WTC11 (cell line): Measurements from ENCODE around the gene ETV3. TPM values are rescaled to one million over a fixed set of nuclear protein-coding genes. Genes with fewer than 3 reads are reported as not detected.

ENCODE experiments used
- ATAC-seq: fragments of 200-7000 bp; cut with Tn5 transposase; 2 replicates; pipeline ENCODE4 v1.10.0; 2021; ENCODE audit warnings: mild to moderate bottlenecking, moderate library complexity
- CTCF ChIA-PET: fragments of 300-600 bp; sonication (Branson Sonifier 250); formaldehyde crosslinking; loops from one replicate; lab custom pipeline; 2021; ENCODE audit warnings: antibody characterized with exemption; lab: Charles Lee
- POLR2A ChIA-PET: fragments of 350-600 bp; sonication (Branson Sonifier 250); formaldehyde crosslinking; loops from one replicate; lab custom pipeline; 2021; ENCODE audit warnings: antibody characterized with exemption; lab: Charles Lee
- DNase-seq: peaks from one replicate; pipeline ENCODE4 v3.0.0; 2021; ENCODE audit warnings: low spot score
- H3K27ac Mint-ChIP-seq: 2 replicates; pipeline ENCODE4 v1.8.0; 2021; ENCODE audit warnings: mixed read lengths
- H3K27me3 Mint-ChIP-seq: 2 replicates; pipeline ENCODE4 v1.8.0; 2021; ENCODE audit warnings: low read depth, mild to moderate bottlenecking, moderate library complexity, mixed read lengths
- H3K36me3 Mint-ChIP-seq: 2 replicates; pipeline ENCODE4 v1.8.0; 2021; ENCODE audit warnings: mixed read lengths
- H3K4me1 Mint-ChIP-seq: 2 replicates; pipeline ENCODE4 v1.8.0; 2022; ENCODE audit warnings: mixed read lengths
- H3K4me3 Mint-ChIP-seq: 2 replicates; pipeline ENCODE4 v1.8.0; 2021; ENCODE audit warnings: mild to moderate bottlenecking, moderate library complexity, mixed read lengths
- H3K9me3 Mint-ChIP-seq: 2 replicates; pipeline ENCODE4 v1.8.0; 2021; ENCODE audit warnings: mixed read lengths
- ATF6 ChIP-seq: sonication (generic); formaldehyde crosslinking; IDR thresholded peaks from 2 replicates; pipeline ENCODE4 v1.8.1; 2023; ENCODE audit warnings: mild to moderate bottlenecking, missing genetic modification reagents
- E2F4 ChIP-seq: sonication (generic); formaldehyde crosslinking; IDR thresholded peaks from 2 replicates; pipeline ENCODE4 v1.8.1; 2022; ENCODE audit warnings: low read depth, mild to moderate bottlenecking, moderate library complexity, missing genetic modification reagents, borderline replicate concordance
- FOXJ3 ChIP-seq: sonication (generic); formaldehyde crosslinking; IDR thresholded peaks from 2 replicates; pipeline ENCODE4 v1.9.0; 2021; ENCODE audit warnings: missing genetic modification reagents, mild to moderate bottlenecking, borderline replicate concordance
- GTF2I ChIP-seq: fragments of 250-450 bp; sonication (Bioruptor Pico); conservative IDR thresholded peaks from 2 replicates; pipeline ENCODE4 v1.4.0; 2021; ENCODE audit warnings: mild to moderate bottlenecking
- HMGA2 ChIP-seq: fragments of 250-450 bp; sonication (Bioruptor Pico); IDR thresholded peaks from 2 replicates; pipeline ENCODE4 v1.4.0; 2021; ENCODE audit warnings: mild to moderate bottlenecking, moderate library complexity
- IRF2 ChIP-seq: sonication (generic); formaldehyde crosslinking; IDR thresholded peaks from 2 replicates; pipeline ENCODE4 v1.8.0; 2022; ENCODE audit warnings: low read depth, missing genetic modification reagents, borderline replicate concordance
- KAT7 ChIP-seq: sonication (generic); formaldehyde crosslinking; IDR thresholded peaks from 2 replicates; pipeline ENCODE4 v1.8.1; 2023; ENCODE audit warnings: missing genetic modification reagents, mild to moderate bottlenecking, borderline replicate concordance
- MLX ChIP-seq: sonication (generic); formaldehyde crosslinking; IDR thresholded peaks from 2 replicates; pipeline ENCODE4 v1.8.1; 2023; ENCODE audit warnings: mild to moderate bottlenecking, missing genetic modification reagents, moderate library complexity
- MXD4 ChIP-seq: fragments of 250-450 bp; sonication (Bioruptor Pico); IDR thresholded peaks from 2 replicates; pipeline ENCODE4 v1.8.0; 2021; ENCODE audit warnings: mild to moderate bottlenecking, moderate library complexity, borderline replicate concordance
- NFYB ChIP-seq: sonication (generic); formaldehyde crosslinking; conservative IDR thresholded peaks from 2 replicates; pipeline ENCODE4 v1.8.0; 2022; ENCODE audit warnings: low read depth, missing genetic modification reagents
- NR2C2 ChIP-seq: sonication (generic); formaldehyde crosslinking; IDR thresholded peaks from 2 replicates; pipeline ENCODE4 v1.8.0; 2022; ENCODE audit warnings: mild to moderate bottlenecking, missing genetic modification reagents
- PRRX2 ChIP-seq: fragments of 250-450 bp; sonication (Bioruptor Pico); IDR thresholded peaks from 2 replicates; pipeline ENCODE4 v1.8.0; 2021; ENCODE audit warnings: mild to moderate bottlenecking
- SMAD4 ChIP-seq: sonication (generic); formaldehyde crosslinking; IDR thresholded peaks from 2 replicates; pipeline ENCODE4 v1.8.0; 2022; ENCODE audit warnings: mild to moderate bottlenecking, missing genetic modification reagents
- SOX15 ChIP-seq: fragments of 250-450 bp; sonication (Bioruptor Pico); IDR thresholded peaks from 2 replicates; pipeline ENCODE4 v1.9.0; 2021; ENCODE audit warnings: mild to moderate bottlenecking
- TEAD4 ChIP-seq: sonication (generic); formaldehyde crosslinking; IDR thresholded peaks from 2 replicates; pipeline ENCODE4 v1.8.0; 2022; ENCODE audit warnings: mild to moderate bottlenecking, missing genetic modification reagents
- USF2 ChIP-seq: sonication (generic); formaldehyde crosslinking; IDR thresholded peaks from 2 replicates; pipeline ENCODE4 v1.8.1; 2023; ENCODE audit warnings: mild to moderate bottlenecking, missing genetic modification reagents, moderate library complexity
- ZNF263 ChIP-seq: sonication (generic); formaldehyde crosslinking; IDR thresholded peaks from 2 replicates; pipeline ENCODE4 v1.8.1; 2022; ENCODE audit warnings: low read depth, mild to moderate bottlenecking, moderate library complexity, missing genetic modification reagents
- ZNF512 ChIP-seq: sonication (generic); formaldehyde crosslinking; IDR thresholded peaks from 2 replicates; pipeline ENCODE4 v1.8.1; 2022; ENCODE audit warnings: missing genetic modification reagents, borderline replicate concordance
- ZNF532 ChIP-seq: fragments of 250-450 bp; sonication (Bioruptor Pico); IDR thresholded peaks from 2 replicates; pipeline ENCODE4 v1.9.0; 2021; ENCODE audit warnings: mild to moderate bottlenecking, borderline replicate concordance
- ZNF671 ChIP-seq: fragments of 250-450 bp; sonication (Bioruptor Pico); IDR thresholded peaks from 2 replicates; pipeline ENCODE4 v1.8.0; 2021; ENCODE audit warnings: mild to moderate bottlenecking
- ZSCAN18 ChIP-seq: fragments of 250-450 bp; sonication (Bioruptor Pico); IDR thresholded peaks from 2 replicates; pipeline ENCODE4 v2.1.2; 2022; ENCODE audit warnings: mild to moderate bottlenecking, moderate library complexity
- total RNA-seq: library from RNA; stranded (reverse); gene quantifications from 3 replicates; pipeline ENCODE4 v1.2.3, GENCODE V29; 2021

The ETV3 gene
- total RNA-seq, 1 experiment from 2014 or later, result 26.0 TPM

GRCh38 chr1:157110686-157111085, 27.5 kb downstream of the ETV3 start (continued):
- TF ChIP-seq IRF2 (CRISPR knock-in tag), result no peak
- TF ChIP-seq ATF6, result no peak
- no peak for TF ChIP-seq KAT7 (CRISPR knock-in tag)

GRCh38 chr1:157110003-157110402, 28.2 kb downstream of the ETV3 start:
- ATAC-seq, result no peak
- ChIA-PET CTCF (interaction anchor here (1.0 to 3.0 kb wide), 5 partner anchors 20 to 51 kb away, joined by 4 to 33 read pairs (median 4); no protein-coding TSS in a partner anchor), POLR2A (no interaction called here)
- Mint-ChIP-seq H3K4me1 (peaks cover 62% of the 10 kb centered on the region), H3K27ac (no peak overlapping the region), H3K27me3 (peaks cover 48% of the 10 kb centered on the region), H3K36me3 (no peaks in the 10 kb centered on the region), H3K9me3 (no peaks in the 10 kb centered on the region), H3K4me3 (no peak overlapping the region)
- TF ChIP-seq FOXJ3 (CRISPR knock-in tag) (no peak), ZNF512 (CRISPR knock-in tag) (no peak), PRRX2 (CRISPR knock-in tag) (no peak), USF2 (CRISPR knock-in tag) (no peak), ZNF263 (CRISPR knock-in tag) (no peak), SOX15 (no peak), HMGA2 (CRISPR knock-in tag) (no peak), E2F4 (CRISPR knock-in tag) (no peak), NR2C2 (CRISPR knock-in tag) (no peak), NFYB (CRISPR knock-in tag) (no peak)
- no peak for DNase-seq

GRCh38 chr1:157108448-157108847, 29.7 kb downstream of the ETV3 start:
- CTCF ChIA-PET, result interaction anchor here (1.9 to 3.0 kb wide), 2 partner anchors 18 kb away, joined by 10 to 33 read pairs; no protein-coding TSS in a partner anchor
- Mint-ChIP-seq H3K36me3 (no peaks in the 10 kb centered on the region), H3K4me3 (no peak overlapping the region), H3K27ac (no peak overlapping the region), H3K27me3 (peaks cover 43% of the 10 kb centered on the region), H3K4me1 (peaks cover 50% of the 10 kb centered on the region), H3K9me3 (no peaks in the 10 kb centered on the region)
- ATAC-seq (no peak), DNase-seq (no peak)
- POLR2A ChIA-PET, result interaction anchor here (0.6 kb wide), 1 partner anchor 47 kb away, joined by 3 read pairs; no protein-coding TSS in a partner anchor
- TF ChIP-seq GTF2I (no peak), ZNF532 (no peak), ZSCAN18 (CRISPR knock-in tag) (no peak), MLX (no peak), MXD4 (CRISPR knock-in tag) (no peak), ZNF671 (CRISPR knock-in tag) (no peak), SMAD4 (CRISPR knock-in tag) (no peak), TEAD4 (CRISPR knock-in tag) (no peak)
